ENCODE results near the gene SPA17. TPM values are rescaled to one million over a fixed set of nuclear protein-coding genes. Genes with fewer than 3 reads are reported as not detected.

Gene SPA17
- total RNA-seq, 1 donor from 2014 or later: 13.6 TPM

DNA sequence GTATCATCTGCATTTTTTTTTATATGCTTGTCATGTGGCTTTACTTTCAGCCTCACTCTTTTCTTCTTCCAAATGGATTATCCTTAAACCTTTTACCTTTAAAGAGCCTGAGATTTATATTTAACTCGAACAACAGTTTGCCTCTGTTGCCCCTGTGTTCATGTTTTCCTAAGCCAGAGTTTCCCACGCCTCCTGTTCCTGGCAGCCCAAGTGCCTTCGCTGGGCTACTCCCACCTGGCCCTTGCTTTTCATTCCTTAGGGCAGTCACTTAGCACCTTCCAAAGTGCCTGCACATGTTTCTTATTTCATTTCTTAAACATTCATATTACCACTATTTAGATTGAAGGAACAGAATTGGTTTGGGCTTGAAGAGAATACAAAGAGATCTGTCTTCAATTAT lies 37.8 kb upstream of the SPA17 start:
- TF ChIP-seq CTCF (IDR thresholded peaks at IDR 0.05; ENCODE audit: unreplicated experiment): no peak
- H3K9me3 Mint-ChIP-seq (ENCODE audit: low read depth): no peaks in the 10 kb centered on the region
- no peaks in the 10 kb centered on the region for H3K27me3 Mint-ChIP-seq
- no peak overlapping the region for H3K27ac Mint-ChIP-seq
- peaks cover 30% of the 10 kb centered on the region for H3K36me3 Mint-ChIP-seq (ENCODE audit: insufficient read depth)
- H3K4me3 Mint-ChIP-seq (ENCODE audit: low read depth): no peak overlapping the region
- H3K4me1 Mint-ChIP-seq (ENCODE audit: low read depth): peaks cover 2% of the 10 kb centered on the region
- DNase-seq (ENCODE audit: low spot score, unreplicated experiment): no peak

- peaks cover 13% of the 10 kb centered on the region for H3K36me3 Mint-ChIP-seq (ENCODE audit: insufficient read depth)
- DNase-seq (ENCODE audit: low spot score, unreplicated experiment): no peak
- no peaks in the 10 kb centered on the region for H3K27me3 Mint-ChIP-seq
- H3K4me1 Mint-ChIP-seq (ENCODE audit: low read depth): no peaks in the 10 kb centered on the region
- H3K27ac Mint-ChIP-seq: no peak overlapping the region
- no peaks in the 10 kb centered on the region for H3K9me3 Mint-ChIP-seq (ENCODE audit: low read depth)
- TF ChIP-seq CTCF (IDR thresholded peaks at IDR 0.05; ENCODE audit: unreplicated experiment): no peak
- H3K4me3 Mint-ChIP-seq (ENCODE audit: low read depth): no peak overlapping the region
Measured at GRCh38 chr11:124638500-124638899, 35.2 kb upstream of the SPA17 start.

DNA sequence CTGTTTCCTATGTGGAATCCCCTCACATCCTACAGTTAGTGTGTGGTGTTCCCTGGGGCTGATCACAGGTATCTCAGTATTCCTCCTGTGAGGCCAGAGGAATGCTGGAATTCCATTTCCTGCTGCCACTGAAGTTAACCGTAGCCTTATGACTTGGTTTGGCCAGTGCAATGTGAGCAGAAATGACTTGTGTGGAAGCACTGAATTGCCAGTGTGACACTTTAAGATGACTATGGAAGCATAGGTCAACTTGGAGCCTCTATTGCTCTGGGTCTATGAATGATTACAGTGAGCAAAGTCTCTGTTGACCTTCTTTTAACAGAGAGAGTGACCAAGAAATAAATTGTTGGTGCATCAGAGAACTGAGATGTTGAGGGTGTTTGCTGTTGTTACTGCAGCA lies 34.5 kb upstream of the SPA17 start:
- no peak for TF ChIP-seq CTCF (IDR thresholded peaks at IDR 0.05; ENCODE audit: unreplicated experiment)
- no peaks in the 10 kb centered on the region for H3K4me1 Mint-ChIP-seq (ENCODE audit: low read depth)
- H3K9me3 Mint-ChIP-seq (ENCODE audit: low read depth): no peaks in the 10 kb centered on the region
- DNase-seq (ENCODE audit: low spot score, unreplicated experiment): no peak
- peaks cover 11% of the 10 kb centered on the region for H3K36me3 Mint-ChIP-seq (ENCODE audit: insufficient read depth)
- H3K27ac Mint-ChIP-seq: no peak overlapping the region
- H3K27me3 Mint-ChIP-seq: no peaks in the 10 kb centered on the region
- H3K4me3 Mint-ChIP-seq (ENCODE audit: low read depth): no peak overlapping the region

DNA sequence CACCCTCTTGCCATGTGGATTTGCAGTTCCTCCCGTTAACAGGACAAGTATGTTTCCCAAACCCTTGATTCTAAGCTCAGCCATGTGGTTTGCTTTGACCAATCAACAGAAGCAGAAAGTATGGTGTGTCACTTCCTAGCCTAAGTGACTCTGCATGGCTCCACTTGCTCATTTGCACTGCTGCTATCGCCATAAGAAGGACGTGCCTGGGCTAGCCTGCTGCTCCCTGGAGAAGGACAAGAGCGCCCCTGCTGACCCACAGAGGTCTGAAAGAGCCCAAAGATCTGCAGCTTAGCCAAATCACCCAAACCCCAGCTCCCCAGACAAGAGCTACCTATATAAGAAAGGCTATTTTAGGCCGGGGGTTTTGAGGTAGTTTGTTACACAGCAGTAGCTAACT lies 33.0 kb upstream of the SPA17 start:
- DNase-seq (ENCODE audit: low spot score, unreplicated experiment): no peak
- H3K4me3 Mint-ChIP-seq (ENCODE audit: low read depth): no peak overlapping the region
- TF ChIP-seq CTCF (IDR thresholded peaks at IDR 0.05; ENCODE audit: unreplicated experiment): no peak
- H3K4me1 Mint-ChIP-seq (ENCODE audit: low read depth): peaks cover 3% of the 10 kb centered on the region
- H3K27me3 Mint-ChIP-seq: no peaks in the 10 kb centered on the region
- H3K27ac Mint-ChIP-seq: no peak overlapping the region
- peaks cover 11% of the 10 kb centered on the region for H3K36me3 Mint-ChIP-seq (ENCODE audit: insufficient read depth)
- no peaks in the 10 kb centered on the region for H3K9me3 Mint-ChIP-seq (ENCODE audit: low read depth)

DNA sequence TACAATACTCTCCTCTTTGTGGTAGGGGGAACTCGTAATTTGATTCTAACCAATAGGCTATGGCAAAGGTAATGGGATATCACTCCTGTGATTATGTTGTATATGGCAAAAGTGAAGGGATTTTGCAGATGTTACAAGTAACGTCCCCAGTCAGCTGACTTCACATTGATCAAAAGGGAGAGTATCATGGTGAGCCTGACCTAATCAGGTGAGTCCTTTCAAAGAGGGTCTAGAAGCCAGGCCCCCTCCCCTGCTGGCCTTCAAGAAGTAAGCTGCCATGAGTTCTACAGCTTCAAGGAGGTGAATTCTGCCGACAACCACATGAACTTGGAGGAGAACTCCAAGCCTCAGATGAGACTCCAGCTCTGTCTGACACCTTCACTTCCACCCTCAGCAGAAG lies 31.1 kb upstream of the SPA17 start:
- Mint-ChIP-seq H3K4me1 (ENCODE audit: low read depth) (peaks cover 3% of the 10 kb centered on the region), H3K27ac (no peak overlapping the region), H3K27me3 (no peaks in the 10 kb centered on the region), H3K9me3 (ENCODE audit: low read depth) (no peaks in the 10 kb centered on the region), H3K4me3 (ENCODE audit: low read depth) (no peak overlapping the region), H3K36me3 (ENCODE audit: insufficient read depth) (peaks cover 4% of the 10 kb centered on the region)
- no peak for DNase-seq (ENCODE audit: low spot score, unreplicated experiment)
- no peak for TF ChIP-seq CTCF (IDR thresholded peaks at IDR 0.05; ENCODE audit: unreplicated experiment)

All from progenitor cell of endocrine pancreas (in vitro differentiated cells).